PC-3 (cell line): ENCODE results near the gene FBXO9. TPM values are rescaled to one million over a fixed set of nuclear protein-coding genes. Genes with fewer than 3 reads are reported as not detected.
A peak's percentile ranks its signal among the peaks of the same experiment; 100 is the strongest.

Source experiments
- ATAC-seq: fragments of 200-7000 bp; cut with Tn5 transposase; 2 replicates; pipeline ENCODE4 v1.9.1; 2020; ENCODE audit warnings: mild to moderate bottlenecking, moderate library complexity
- BruUV-seq: library from RNA; stranded (reverse); fragments of 400-500 nt; replicated peaks from 2 replicates; lab custom pipeline; 2021; lab: Mats Ljungman, UMichigan
- CTCF ChIA-PET: fragments of 300-600 bp; sonication (Branson Sonifier 250); formaldehyde crosslinking; loops from one replicate; lab custom pipeline; 2022; ENCODE audit warnings: antibody characterized with exemption; lab: Charles Lee
- POLR2A ChIA-PET: fragments of 300-600 bp; sonication (Branson Sonifier 250); formaldehyde crosslinking; loops from one replicate; lab custom pipeline; 2022; ENCODE audit warnings: antibody characterized with exemption; ENCODE audit not compliant: unreplicated experiment; lab: Charles Lee
- DNase-seq: peaks from one replicate; pipeline ENCODE4 v3.0.0-alpha.2; 2015
- H2AFZ ChIP-seq: fragments of 300-600 bp; sonication (generic); 2 replicates; pipeline ENCODE4 v1.6.0; 2016; ENCODE audit warnings: antibody characterized with exemption, low read length
- H3F3A ChIP-seq: fragments of 300-600 bp; sonication (generic); one replicate; pipeline ENCODE4 v1.6.0; 2017; ENCODE audit warnings: antibody characterized with exemption, low read length, control low read depth, mild to moderate bottlenecking; ENCODE audit not compliant: unreplicated experiment
- H3K27ac ChIP-seq: fragments of 300-600 bp; sonication (generic); 2 replicates; pipeline ENCODE4 v1.5.1; 2016; ENCODE audit warnings: mild to moderate bottlenecking, low read length
- H3K27me3 ChIP-seq: fragments of 300-600 bp; sonication (generic); 2 replicates; pipeline ENCODE4 v1.6.1; 2016; ENCODE audit warnings: low read length, mixed read lengths
- H3K36me3 ChIP-seq: fragments of 300-600 bp; sonication (generic); 2 replicates; pipeline ENCODE4 v1.6.1; 2016; ENCODE audit warnings: low read depth, mixed run types, low read length, mixed read lengths
- H3K4me1 ChIP-seq: fragments of 300-600 bp; sonication (generic); 2 replicates; pipeline ENCODE4 v1.5.1; 2016; ENCODE audit warnings: low read length; ENCODE audit not compliant: insufficient read depth
- H3K4me2 ChIP-seq: fragments of 300-600 bp; sonication (generic); 2 replicates; pipeline ENCODE4 v1.6.0; 2016; ENCODE audit warnings: low read length
- H3K4me3 ChIP-seq: fragments of 300-600 bp; sonication (generic); 2 replicates; pipeline ENCODE4 v1.5.1; 2016; ENCODE audit warnings: mild to moderate bottlenecking, low read length, mixed read lengths
- H3K79me2 ChIP-seq: fragments of 300-600 bp; sonication (generic); 2 replicates; pipeline ENCODE4 v1.6.1; 2017; ENCODE audit warnings: low read length, mixed read lengths
- H3K9ac ChIP-seq: fragments of 300-600 bp; sonication (generic); 2 replicates; pipeline ENCODE4 v1.6.0; 2016; ENCODE audit warnings: mild to moderate bottlenecking, low read length
- H3K9me2 ChIP-seq: fragments of 300-600 bp; sonication (generic); replicated peaks from 2 replicates; pipeline ENCODE4 v1.6.1; 2016; ENCODE audit warnings: mixed run types, low read length, mixed read lengths
- H3K9me3 ChIP-seq: fragments of 300-600 bp; sonication (generic); 2 replicates; pipeline ENCODE4 v1.6.1; 2016; ENCODE audit warnings: low read length, mixed read lengths
- H4K20me1 ChIP-seq: fragments of 300-600 bp; sonication (generic); 2 replicates; pipeline ENCODE4 v1.6.1; 2016; ENCODE audit warnings: low read length, mixed read lengths
- CTCF ChIP-seq: fragments of 300-600 bp; sonication (generic); conservative IDR thresholded peaks from 2 replicates; pipeline ENCODE4 v1.5.1; 2017; ENCODE audit warnings: antibody characterized with exemption, low read depth, mild to moderate bottlenecking, low read length
- EZH2 ChIP-seq: fragments of 300-600 bp; sonication (generic); IDR thresholded peaks from one replicate; pipeline ENCODE4 v1.6.1; 2017; ENCODE audit warnings: antibody characterized with exemption, mild to moderate bottlenecking, low read length; ENCODE audit not compliant: unreplicated experiment
- EZH2phosphoT487 ChIP-seq: fragments of 300-600 bp; sonication (generic); IDR thresholded peaks from 2 replicates; pipeline ENCODE4 v1.6.1; 2018; ENCODE audit warnings: mild to moderate bottlenecking, antibody characterized with exemption, low read length, borderline replicate concordance
- intact Hi-C: fragments of 100-400 bp; cut with micrococcal nuclease; formaldehyde crosslinking; loops from 2 replicates; pipeline ENCODE4 v1.9.0; 2023
- total RNA-seq: library from RNA; depleted of rRNA; stranded (reverse); fragments of >200 nt; gene quantifications from 2 replicates; pipeline ENCODE4 v1.2.3, GENCODE V29; 2014

Gene FBXO9
- total RNA-seq, 1 experiment from 2014 or later, result 54.6 TPM

DNA sequence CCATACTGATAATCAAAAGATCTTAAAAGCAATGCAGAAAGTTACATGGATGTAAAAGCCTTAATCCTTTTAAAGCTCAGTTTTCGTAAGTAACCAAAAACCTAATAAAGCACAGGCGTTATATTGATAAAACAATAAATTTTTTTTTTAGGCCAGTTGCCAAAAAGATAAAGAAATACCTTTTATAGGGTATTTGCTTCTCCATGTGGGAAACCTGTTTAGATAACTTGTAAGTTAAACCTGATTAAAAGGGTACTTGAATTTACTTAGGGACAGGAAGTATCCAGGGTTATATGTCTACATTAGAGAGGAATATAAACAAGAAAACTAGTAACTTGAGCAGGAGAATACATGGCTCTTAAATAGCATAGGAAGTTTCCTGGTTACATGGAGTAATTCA lies 21.1 kb downstream of the FBXO9 start:
- H3K9me2 ChIP-seq, result no peaks in the 10 kb centered on the region
- ChIA-PET POLR2A (no interaction called here), CTCF (no interaction called here)
- H3K27me3 ChIP-seq, result no peaks in the 10 kb centered on the region
- no peak overlapping the region for H3K4me2 ChIP-seq
- BruUV-seq, result no TSS peak
- peaks cover 7% of the 10 kb centered on the region; the same call in 1 of the 2 replicates for H3K4me1 ChIP-seq
- H2AFZ ChIP-seq, result no peak overlapping the region
- H3K27ac ChIP-seq, result no peak overlapping the region
- H3F3A ChIP-seq, result no peaks in the 10 kb centered on the region
- no peaks in the 10 kb centered on the region for H3K9me3 ChIP-seq
- no peak overlapping the region for H3K9ac ChIP-seq
- H4K20me1 ChIP-seq, result no peaks in the 10 kb centered on the region
- DNase-seq (no peak), ATAC-seq (no peak)
- peaks cover 58% of the 10 kb centered on the region for H3K36me3 ChIP-seq
- no peak overlapping the region for H3K4me3 ChIP-seq
- intact Hi-C loops, result no loop called here
- no peaks in the 10 kb centered on the region for H3K79me2 ChIP-seq
- no peak for TF ChIP-seq EZH2phosphoT487
- no peak for TF ChIP-seq EZH2
- TF ChIP-seq CTCF, result no peak

DNA sequence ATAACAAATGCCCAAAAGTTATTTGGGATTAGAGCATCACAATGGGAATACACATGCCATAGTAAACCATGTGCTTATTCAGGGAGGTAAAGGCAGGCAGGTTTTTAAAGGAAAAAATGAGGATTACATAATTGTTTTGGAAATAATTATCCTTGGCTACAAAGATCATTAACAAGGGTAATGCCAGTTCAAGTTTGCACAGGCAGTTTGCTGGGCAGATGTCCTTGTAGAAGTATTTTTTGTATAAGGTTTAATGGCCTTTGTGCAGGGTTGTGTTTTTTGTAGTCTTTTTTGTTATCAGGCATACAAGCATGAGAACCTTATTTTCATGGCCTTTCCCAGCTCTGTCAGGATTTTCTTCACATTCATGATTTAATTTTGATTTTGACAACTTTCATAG lies 24.7 kb downstream of the FBXO9 start:
- no peak overlapping the region for H2AFZ ChIP-seq
- H3K4me3 ChIP-seq, result no peak overlapping the region
- H3K27ac ChIP-seq, result no peak overlapping the region
- H3K36me3 ChIP-seq, result peaks cover 56% of the 10 kb centered on the region
- ChIA-PET CTCF (no interaction called here), POLR2A (no interaction called here)
- H3K4me2 ChIP-seq, result no peak overlapping the region
- H3K9me3 ChIP-seq, result no peaks in the 10 kb centered on the region
- no peaks in the 10 kb centered on the region for H3F3A ChIP-seq
- intact Hi-C loops, result no loop called here
- H3K27me3 ChIP-seq, result no peaks in the 10 kb centered on the region
- H3K9me2 ChIP-seq, result no peaks in the 10 kb centered on the region
- peaks cover 7% of the 10 kb centered on the region; the same call in 1 of the 2 replicates for H3K4me1 ChIP-seq
- ATAC-seq (no peak), DNase-seq (no peak)
- H3K79me2 ChIP-seq, result no peaks in the 10 kb centered on the region
- H4K20me1 ChIP-seq, result no peaks in the 10 kb centered on the region
- no peak for TF ChIP-seq CTCF
- TF ChIP-seq EZH2phosphoT487, result no peak
- TF ChIP-seq EZH2, result no peak
- no TSS peak for BruUV-seq
- H3K9ac ChIP-seq, result no peak overlapping the region

GRCh38 chr6:53090576-53090975 lies 25.4 kb downstream of the FBXO9 start:
- peaks cover 58% of the 10 kb centered on the region for H3K36me3 ChIP-seq
- no peaks in the 10 kb centered on the region for H3K9me2 ChIP-seq
- no peaks in the 10 kb centered on the region for H3K79me2 ChIP-seq
- no peaks in the 10 kb centered on the region for H3K27me3 ChIP-seq
- H2AFZ ChIP-seq, result no peak overlapping the region
- CTCF ChIA-PET, result no interaction called here
- POLR2A ChIA-PET, result no interaction called here
- H4K20me1 ChIP-seq, result no peaks in the 10 kb centered on the region
- BruUV-seq, result no TSS peak
- intact Hi-C loops, result no loop called here
- peaks cover 7% of the 10 kb centered on the region; the same call in 1 of the 2 replicates for H3K4me1 ChIP-seq
- H3K27ac ChIP-seq, result no peak overlapping the region
- ATAC-seq (peak; percentile 33; the same call in 1 of the 2 replicates), DNase-seq (peak; percentile 46)
- no peaks in the 10 kb centered on the region for H3K9me3 ChIP-seq
- no peaks in the 10 kb centered on the region for H3F3A ChIP-seq
- no peak for TF ChIP-seq EZH2phosphoT487
- no peak for TF ChIP-seq CTCF
- TF ChIP-seq EZH2, result no peak
- no peak overlapping the region for H3K9ac ChIP-seq
- H3K4me3 ChIP-seq, result no peak overlapping the region
- no peak overlapping the region for H3K4me2 ChIP-seq
